BE2C (cell line): ENCODE measurements around the gene DOK6. TPM values are rescaled to one million over a fixed set of nuclear protein-coding genes. Genes with fewer than 3 reads are reported as not detected.
A peak's percentile ranks its signal among the peaks of the same experiment; 100 is the strongest.
"Not testable (repeated sequence)": the region's sequence is repeated elsewhere in the genome, so short reads cannot be mapped to it uniquely, and the experiment has no call there.

Experiments
- DNase-seq: peaks from one replicate; pipeline ENCODE4 v3.0.0-alpha.2; 2020
- H3K27me3 ChIP-seq: fragments of 250-450 bp; sonication (Bioruptor Pico); 2 replicates; pipeline ENCODE4 v1.5.1; 2020; ENCODE audit warnings: mild to moderate bottlenecking
- H3K36me3 ChIP-seq: fragments of 250-450 bp; sonication (Bioruptor Pico); 2 replicates; pipeline ENCODE4 v1.5.1; 2020; ENCODE audit warnings: mild to moderate bottlenecking
- H3K4me1 ChIP-seq: fragments of 250-450 bp; sonication (Bioruptor Pico); 2 replicates; pipeline ENCODE4 v1.5.1; 2020
- H3K4me3 ChIP-seq: 2 replicates; pipeline ENCODE4 v1.5.1; 2011; ENCODE audit warnings: low read depth, low read length
- H3K9me3 ChIP-seq: fragments of 250-450 bp; sonication (Bioruptor Pico); 2 replicates; pipeline ENCODE4 v1.5.1; 2020
- CTCF ChIP-seq: IDR thresholded peaks from 2 replicates; pipeline ENCODE4 v1.5.1; 2012; ENCODE audit warnings: mild to moderate bottlenecking, low read depth, low read length
- polyA plus RNA-seq: library from polyadenylated mRNA; unstranded; fragments of >200 nt; gene quantifications from one replicate; pipeline ENCODE4 v1.2.1, GENCODE V29; 2012; ENCODE audit warnings: low read depth, missing spikeins; ENCODE audit not compliant: insufficient read length, insufficient read depth

The DOK6 gene
- 2.5 TPM for polyA plus RNA-seq

GRCh38 chr18:69400253-69400975 is at the start of gene DOK6:
Gene DOK6, plus strand, starts transcription at chr18:69400888.
- no peaks in the 10 kb centered on the region for H3K9me3 ChIP-seq
- peak; percentile 81 for DNase-seq
- no peaks in the 10 kb centered on the region for H3K27me3 ChIP-seq

GRCh38 chr18:69353023-69353422 is 47.7 kb upstream of the DOK6 start:
- H3K4me1 ChIP-seq, result no peaks in the 10 kb centered on the region
- H3K4me3 ChIP-seq, result no peak overlapping the region
- no peaks in the 10 kb centered on the region for H3K9me3 ChIP-seq
- no peak for DNase-seq
- TF ChIP-seq CTCF, result no peak
- H3K27me3 ChIP-seq, result no peaks in the 10 kb centered on the region
- no peaks in the 10 kb centered on the region for H3K36me3 ChIP-seq

More at GRCh38 chr18:69400253-69400975, at the start of gene DOK6:
- no peak for TF ChIP-seq CTCF
- H3K4me1 ChIP-seq, result no peaks in the 10 kb centered on the region
- peak within 1 kb of the TSS; percentile 71 for H3K4me3 ChIP-seq
- no peaks in the 10 kb centered on the region for H3K36me3 ChIP-seq

- Histone ChIP-seq H3K36me3 (no peaks in the 10 kb centered on the region), H3K9me3 (no peaks in the 10 kb centered on the region), H3K4me1 (no peaks in the 10 kb centered on the region), H3K4me3 (no peak overlapping the region), H3K27me3 (no peaks in the 10 kb centered on the region)
- TF ChIP-seq CTCF, result no peak
- no peak for DNase-seq
Measured at GRCh38 chr18:69357590-69357989, 43.1 kb upstream of the DOK6 start.

- Histone ChIP-seq H3K9me3 (no peaks in the 10 kb centered on the region), H3K4me1 (no peaks in the 10 kb centered on the region), H3K36me3 (no peaks in the 10 kb centered on the region), H3K4me3 (no peak overlapping the region), H3K27me3 (no peaks in the 10 kb centered on the region)
- DNase-seq, result no peak
- TF ChIP-seq CTCF, result no peak
Measured at GRCh38 chr18:69358212-69358895, 42.3 kb upstream of the DOK6 start.

GRCh38 chr18:69359768-69360167 is 40.9 kb upstream of the DOK6 start:
- DNase-seq, H3K9me3 ChIP-seq, H3K36me3 ChIP-seq, H3K4me1 ChIP-seq, H3K27me3 ChIP-seq, H3K4me3 ChIP-seq: not testable (repeated sequence)

GRCh38 chr18:69364930-69365329 is 35.8 kb upstream of the DOK6 start:
- H3K36me3 ChIP-seq, result no peaks in the 10 kb centered on the region
- no peak for DNase-seq
- no peak for TF ChIP-seq CTCF
- no peaks in the 10 kb centered on the region for H3K4me1 ChIP-seq
- H3K9me3 ChIP-seq, result no peaks in the 10 kb centered on the region
- no peak overlapping the region for H3K4me3 ChIP-seq
- no peaks in the 10 kb centered on the region for H3K27me3 ChIP-seq
